Measurements from ENCODE around the gene MCM6.

GRCh38 chr2:135845257-135845656 lies 31.0 kb downstream of the MCM6 start:
- TF ChIP-seq POLR2A (IDR thresholded peaks at IDR 0.05) (no peak), CTCF (IDR thresholded peaks at IDR 0.05) (no peak)

All from thyroid gland (tissue), 4 donors.